GM18873 (cell line): Measurements from ENCODE around the gene MUSK.

Source experiments
- ATAC-seq: cut with Tn5 transposase; IDR thresholded peaks from one replicate; pipeline ENCODE4 v1.9.1; 2021; ENCODE audit warnings: mild to moderate bottlenecking, moderate library complexity, moderate number of reproducible peaks; ENCODE audit not compliant: unreplicated experiment, low FRiP score

The MUSK gene

GRCh38 chr9:110668570-110669167, at the start of gene MUSK:
Gene MUSK (plus strand): TSS chr9:110668791. CDS start chr9:110668905, 114 bp downstream.
- ATAC-seq, result no peak

- no peak for ATAC-seq
Measured at GRCh38 chr9:110619831-110620230, 48.8 kb upstream of the MUSK start.

GRCh38 chr9:110620726-110621125, 47.9 kb upstream of the MUSK start:
- ATAC-seq, result no peak

GRCh38 chr9:110622368-110622767, 46.2 kb upstream of the MUSK start:
- ATAC-seq, result no peak

GRCh38 chr9:110623462-110624025, 45.0 kb upstream of the MUSK start:
- ATAC-seq, result no peak

- ATAC-seq, result peak; percentile 99
Measured at GRCh38 chr9:110626101-110626829, 42.3 kb upstream of the MUSK start.

GRCh38 chr9:110635589-110635988, 33.0 kb upstream of the MUSK start:
- no peak for ATAC-seq

GRCh38 chr9:110638381-110638954, 30.1 kb upstream of the MUSK start:
- ATAC-seq, result no peak

- no peak for ATAC-seq
Measured at GRCh38 chr9:110640736-110641135, 27.9 kb upstream of the MUSK start.

GRCh38 chr9:110641293-110641692, 27.3 kb upstream of the MUSK start:
- no peak for ATAC-seq

GRCh38 chr9:110648696-110649095, 19.9 kb upstream of the MUSK start:
- ATAC-seq, result no peak

- no peak for ATAC-seq
Measured at GRCh38 chr9:110650261-110650660, 18.3 kb upstream of the MUSK start.

- no peak for ATAC-seq
Measured at GRCh38 chr9:110650991-110651411, 17.6 kb upstream of the MUSK start.

- no peak for ATAC-seq
Measured at GRCh38 chr9:110655754-110656641, 12.6 kb upstream of the MUSK start.

GRCh38 chr9:110659891-110660541, 8.6 kb upstream of the MUSK start:
- ATAC-seq, result no peak

GRCh38 chr9:110669433-110669832, 842 bp downstream of the MUSK start:
- no peak for ATAC-seq

GRCh38 chr9:110671849-110672248, 3.3 kb downstream of the MUSK start:
- no peak for ATAC-seq

GRCh38 chr9:110672873-110673510, 4.4 kb downstream of the MUSK start:
- no peak for ATAC-seq

GRCh38 chr9:110687497-110687896, 18.9 kb downstream of the MUSK start:
- ATAC-seq, result no peak

GRCh38 chr9:110688329-110688728, 19.7 kb downstream of the MUSK start:
- no peak for ATAC-seq
